SK-N-SH treated with all-trans-retinoic acid at 6 μM for 48 hours (cell line): ENCODE data around the gene UGGT1.

Experiments used
- CSDC2 ChIP-seq: fragments of 250-450 bp; sonication (Bioruptor Pico); IDR thresholded peaks from 2 replicates; pipeline ENCODE4 v1.5.0; 2020; ENCODE audit warnings: mild to moderate bottlenecking, moderate library complexity
- PATZ1 ChIP-seq: fragments of 250-450 bp; sonication (Bioruptor Pico); IDR thresholded peaks from 2 replicates; pipeline ENCODE4 v1.8.0; 2020; ENCODE audit warnings: mild to moderate bottlenecking, moderate library complexity, borderline replicate concordance
- PPARA ChIP-seq: fragments of 250-450 bp; sonication (Bioruptor Pico); IDR thresholded peaks from 2 replicates; pipeline ENCODE4 v1.5.0; 2020; ENCODE audit warnings: mild to moderate bottlenecking, borderline replicate concordance
- RARB ChIP-seq: fragments of 250-450 bp; sonication (Bioruptor Pico); IDR thresholded peaks from 2 replicates; pipeline ENCODE4 v1.8.0; 2021; ENCODE audit warnings: mild to moderate bottlenecking, moderate library complexity
- ZC3H10 ChIP-seq: fragments of 250-450 bp; sonication (Bioruptor Pico); IDR thresholded peaks from 2 replicates; pipeline ENCODE4 v1.5.1; 2021; ENCODE audit warnings: mild to moderate bottlenecking, moderate library complexity
- ZFP3 ChIP-seq: fragments of 250-450 bp; sonication (Bioruptor Pico); IDR thresholded peaks from 2 replicates; pipeline ENCODE4 v1.5.0; 2020; ENCODE audit warnings: mild to moderate bottlenecking, moderate library complexity
- ZNF70 ChIP-seq: fragments of 450-650 bp; formaldehyde crosslinking; IDR thresholded peaks from 2 replicates; pipeline ENCODE4 v1.5.0; 2020; ENCODE audit warnings: mild to moderate bottlenecking, moderate library complexity
- TF ChIP-seq, protein P1 (sequence below): fragments of 250-450 bp; sonication (Bioruptor Pico); IDR thresholded peaks from 2 replicates; pipeline ENCODE4 v1.5.0; 2020; ENCODE audit warnings: mild to moderate bottlenecking, moderate library complexity

DNA sequence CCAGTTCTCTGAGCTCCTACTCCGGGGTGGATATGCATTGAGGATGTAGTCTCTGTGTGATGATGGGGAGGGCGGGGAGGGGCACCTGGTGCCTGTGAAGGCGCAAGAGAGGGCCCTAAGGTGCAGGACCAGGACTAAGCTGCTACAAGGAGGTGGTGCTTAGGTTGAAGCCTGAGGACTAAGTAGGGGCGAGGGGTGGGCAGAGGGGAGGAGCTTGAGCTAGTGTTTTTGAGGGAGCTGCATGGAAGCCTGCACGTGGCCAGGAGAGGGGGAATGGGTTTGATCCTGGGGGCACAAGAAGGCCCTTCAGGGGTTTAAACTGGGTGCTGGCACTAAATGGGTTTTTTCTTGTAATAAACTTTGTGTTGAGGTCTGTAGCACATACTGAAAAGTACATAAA lies 105.0 kb downstream of the UGGT1 start:
- TF ChIP-seq, protein P1, sequence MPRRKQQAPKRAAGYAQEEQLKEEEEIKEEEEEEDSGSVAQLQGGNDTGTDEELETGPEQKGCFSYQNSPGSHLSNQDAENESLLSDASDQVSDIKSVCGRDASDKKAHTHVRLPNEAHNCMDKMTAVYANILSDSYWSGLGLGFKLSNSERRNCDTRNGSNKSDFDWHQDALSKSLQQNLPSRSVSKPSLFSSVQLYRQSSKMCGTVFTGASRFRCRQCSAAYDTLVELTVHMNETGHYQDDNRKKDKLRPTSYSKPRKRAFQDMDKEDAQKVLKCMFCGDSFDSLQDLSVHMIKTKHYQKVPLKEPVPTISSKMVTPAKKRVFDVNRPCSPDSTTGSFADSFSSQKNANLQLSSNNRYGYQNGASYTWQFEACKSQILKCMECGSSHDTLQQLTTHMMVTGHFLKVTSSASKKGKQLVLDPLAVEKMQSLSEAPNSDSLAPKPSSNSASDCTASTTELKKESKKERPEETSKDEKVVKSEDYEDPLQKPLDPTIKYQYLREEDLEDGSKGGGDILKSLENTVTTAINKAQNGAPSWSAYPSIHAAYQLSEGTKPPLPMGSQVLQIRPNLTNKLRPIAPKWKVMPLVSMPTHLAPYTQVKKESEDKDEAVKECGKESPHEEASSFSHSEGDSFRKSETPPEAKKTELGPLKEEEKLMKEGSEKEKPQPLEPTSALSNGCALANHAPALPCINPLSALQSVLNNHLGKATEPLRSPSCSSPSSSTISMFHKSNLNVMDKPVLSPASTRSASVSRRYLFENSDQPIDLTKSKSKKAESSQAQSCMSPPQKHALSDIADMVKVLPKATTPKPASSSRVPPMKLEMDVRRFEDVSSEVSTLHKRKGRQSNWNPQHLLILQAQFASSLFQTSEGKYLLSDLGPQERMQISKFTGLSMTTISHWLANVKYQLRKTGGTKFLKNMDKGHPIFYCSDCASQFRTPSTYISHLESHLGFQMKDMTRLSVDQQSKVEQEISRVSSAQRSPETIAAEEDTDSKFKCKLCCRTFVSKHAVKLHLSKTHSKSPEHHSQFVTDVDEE (CRISPR knock-in tag): no peak
- TF ChIP-seq PATZ1 (CRISPR knock-in tag) (no peak), ZNF70 (CRISPR knock-in tag) (no peak), ZFP3 (CRISPR knock-in tag) (no peak), PPARA (CRISPR knock-in tag) (no peak), CSDC2 (CRISPR knock-in tag) (no peak), ZC3H10 (CRISPR knock-in tag) (no peak), RARB (CRISPR knock-in tag) (no peak)
